Lower leg skin (tissue), 3 donors: Measurements from ENCODE around the gene INSL3.

Source experiments
- CTCF ChIP-seq, 3 donors: fragments of 450-650 bp; IDR thresholded peaks; one replicate each; pipeline ENCODE4 v1.5.1; 2016; ENCODE audit warnings: antibody characterized with exemption in 3 of 3, mild to moderate bottlenecking in 3 of 3, moderate library complexity in 2 of 3
- POLR2A ChIP-seq, 2 donors: fragments of 450-650 bp; IDR thresholded peaks; one replicate each; pipeline ENCODE4 v1.6.1; 2016 to 2017; ENCODE audit warnings: antibody characterized with exemption in 2 of 2, mild to moderate bottlenecking in 1 of 2, moderate library complexity in 1 of 2

- TF ChIP-seq CTCF (IDR thresholded peaks at IDR 0.05), result no peak
- TF ChIP-seq POLR2A (IDR thresholded peaks at IDR 0.05), result no peak
Observed at GRCh38 chr19:17770613-17771012, 50.7 kb downstream of the INSL3 start.
